ENCODE data around the gene ANKRD55.

DNA sequence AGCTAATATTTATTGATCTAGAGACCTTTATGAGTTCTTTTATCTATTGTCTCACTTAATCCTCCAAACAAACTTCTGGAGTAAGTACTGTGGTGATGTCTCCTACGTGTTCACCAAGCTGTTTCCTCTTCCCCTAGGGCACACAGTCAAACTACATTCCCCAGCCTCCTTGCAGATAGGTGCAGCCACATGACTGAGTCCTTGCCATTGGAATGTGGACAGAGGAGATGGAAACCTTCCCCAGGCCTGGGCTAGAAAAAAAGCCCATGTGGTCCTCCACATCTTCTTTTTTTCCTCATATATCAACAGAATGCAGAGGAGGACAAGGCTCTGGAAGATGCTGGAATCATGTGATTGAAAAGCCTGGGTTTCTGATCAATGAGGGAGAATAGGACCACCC is 88.0 kb downstream of the ANKRD55 start:
- TF ChIP-seq, protein P1, sequence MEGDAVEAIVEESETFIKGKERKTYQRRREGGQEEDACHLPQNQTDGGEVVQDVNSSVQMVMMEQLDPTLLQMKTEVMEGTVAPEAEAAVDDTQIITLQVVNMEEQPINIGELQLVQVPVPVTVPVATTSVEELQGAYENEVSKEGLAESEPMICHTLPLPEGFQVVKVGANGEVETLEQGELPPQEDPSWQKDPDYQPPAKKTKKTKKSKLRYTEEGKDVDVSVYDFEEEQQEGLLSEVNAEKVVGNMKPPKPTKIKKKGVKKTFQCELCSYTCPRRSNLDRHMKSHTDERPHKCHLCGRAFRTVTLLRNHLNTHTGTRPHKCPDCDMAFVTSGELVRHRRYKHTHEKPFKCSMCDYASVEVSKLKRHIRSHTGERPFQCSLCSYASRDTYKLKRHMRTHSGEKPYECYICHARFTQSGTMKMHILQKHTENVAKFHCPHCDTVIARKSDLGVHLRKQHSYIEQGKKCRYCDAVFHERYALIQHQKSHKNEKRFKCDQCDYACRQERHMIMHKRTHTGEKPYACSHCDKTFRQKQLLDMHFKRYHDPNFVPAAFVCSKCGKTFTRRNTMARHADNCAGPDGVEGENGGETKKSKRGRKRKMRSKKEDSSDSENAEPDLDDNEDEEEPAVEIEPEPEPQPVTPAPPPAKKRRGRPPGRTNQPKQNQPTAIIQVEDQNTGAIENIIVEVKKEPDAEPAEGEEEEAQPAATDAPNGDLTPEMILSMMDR (IDR thresholded peaks at IDR 0.05; ENCODE audit: control extremely low read depth in 1 of 3, insufficient read depth in 1 of 3, low read depth in 1 of 3, low read length in 3 of 3) = no peak
- TF ChIP-seq POLR2A (IDR thresholded peaks at IDR 0.05; ENCODE audit: control extremely low read depth in 1 of 2, low read depth in 2 of 2, low read length in 2 of 2) (no peak), HDAC6 (IDR thresholded peaks at IDR 0.05; ENCODE audit: low read depth, low read length) (no peak), BACH1 (IDR thresholded peaks at IDR 0.05; ENCODE audit: low read length) (no peak), POLR2AphosphoS5 (IDR thresholded peaks at IDR 0.05; ENCODE audit: low read depth, low read length) (no peak), EZH2 (IDR thresholded peaks at IDR 0.05; ENCODE audit: low read depth, low read length, severe bottlenecking) (no peak), FOSL1 (IDR thresholded peaks at IDR 0.05; ENCODE audit: insufficient read depth, low read depth, low read length) (no peak), JUND (IDR thresholded peaks at IDR 0.05; ENCODE audit: low read length) (no peak), ASH2L (IDR thresholded peaks at IDR 0.05; ENCODE audit: low read length) (no peak), CBX8 (IDR thresholded peaks at IDR 0.05; ENCODE audit: borderline replicate concordance, low read depth, low read length) (no peak), TAF1 (IDR thresholded peaks at IDR 0.05; ENCODE audit: low read depth, low read length) (no peak)
- TF ChIP-seq, protein P2, sequence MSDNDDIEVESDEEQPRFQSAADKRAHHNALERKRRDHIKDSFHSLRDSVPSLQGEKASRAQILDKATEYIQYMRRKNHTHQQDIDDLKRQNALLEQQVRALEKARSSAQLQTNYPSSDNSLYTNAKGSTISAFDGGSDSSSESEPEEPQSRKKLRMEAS (IDR thresholded peaks at IDR 0.05) = no peak
